GM21529 (cell line): Measurements from ENCODE around the gene CYTH1.

Experiments used
- ATAC-seq: cut with Tn5 transposase; IDR thresholded peaks from one replicate; pipeline ENCODE4 v1.9.1; 2021; ENCODE audit not compliant: unreplicated experiment

CYTH1 gene

DNA sequence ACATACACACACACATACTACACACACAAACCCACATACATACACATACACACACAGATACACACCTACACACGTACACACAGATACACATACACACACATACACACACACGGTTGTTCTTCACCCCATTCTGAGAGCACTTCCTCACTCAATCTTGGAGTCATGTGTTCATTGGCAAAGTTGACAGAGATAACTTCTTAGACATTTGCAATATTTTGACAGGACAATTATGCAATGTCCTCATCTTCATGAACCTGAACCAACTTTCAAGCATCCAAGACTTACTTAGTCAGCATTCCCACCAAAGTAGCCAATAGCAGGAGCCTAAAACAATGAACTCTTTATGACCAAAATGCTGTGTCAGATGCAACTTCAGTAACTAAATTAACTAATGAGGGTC is 127.7 kb downstream of the CYTH1 start:
- ATAC-seq, result no peak

DNA sequence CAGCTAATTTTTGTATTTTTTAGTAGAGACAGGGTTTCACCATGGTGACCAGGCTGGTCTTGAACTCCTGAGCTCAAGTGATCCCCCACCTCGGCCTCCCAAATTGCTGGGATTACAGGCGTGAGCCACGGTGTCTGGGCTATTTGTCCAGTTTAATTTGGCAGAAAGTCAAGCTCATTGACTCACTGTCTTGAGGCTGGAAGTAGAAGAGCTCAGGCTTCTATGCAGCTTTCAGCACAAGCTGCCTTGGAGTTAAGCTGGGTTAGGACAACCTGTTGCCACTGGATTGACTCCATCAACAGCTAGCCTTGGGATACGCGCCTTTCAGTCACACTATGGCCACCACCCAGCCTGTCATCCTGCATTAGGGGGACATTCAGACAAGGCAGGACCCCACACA is 128.7 kb downstream of the CYTH1 start:
- no peak for ATAC-seq

DNA sequence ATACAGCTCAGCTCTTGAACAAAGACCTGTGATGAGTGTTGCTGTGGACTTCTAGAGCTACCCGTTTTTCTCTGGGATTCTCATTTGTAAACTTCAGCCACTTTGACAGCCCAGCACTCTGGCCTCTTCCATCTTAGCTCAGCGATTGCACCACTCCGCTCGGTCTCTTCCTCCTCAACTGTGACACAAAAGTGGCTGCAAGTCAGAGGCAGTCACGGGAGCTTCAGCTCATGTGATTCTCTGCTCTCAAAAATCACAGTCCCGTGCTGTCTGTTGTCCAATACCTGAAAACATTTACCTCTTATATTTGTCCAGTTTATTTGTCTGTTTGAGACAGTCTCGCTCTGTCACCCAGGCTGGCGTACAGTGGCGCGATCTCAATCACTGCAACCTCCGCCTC is 129.2 kb downstream of the CYTH1 start:
- ATAC-seq, result no peak

DNA sequence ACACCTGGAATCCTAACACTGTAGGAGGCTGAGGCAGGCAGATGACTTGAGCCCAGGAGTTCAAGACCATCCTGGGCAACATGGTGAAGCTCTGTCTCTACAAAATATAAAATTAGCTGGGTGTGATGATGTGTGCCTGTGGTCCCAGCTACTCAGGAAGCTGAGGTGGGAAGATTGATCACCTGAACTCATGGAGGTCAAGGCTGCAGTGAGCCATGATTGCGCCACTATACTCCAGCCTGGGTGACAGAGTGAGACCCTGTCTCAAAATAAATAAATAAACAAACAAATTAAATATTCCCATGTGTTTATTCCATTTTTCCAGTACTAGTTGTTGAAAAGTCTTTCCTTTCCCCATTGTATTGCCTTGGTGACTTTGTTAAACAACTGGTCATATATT is 130.0 kb downstream of the CYTH1 start:
- no peak for ATAC-seq

DNA sequence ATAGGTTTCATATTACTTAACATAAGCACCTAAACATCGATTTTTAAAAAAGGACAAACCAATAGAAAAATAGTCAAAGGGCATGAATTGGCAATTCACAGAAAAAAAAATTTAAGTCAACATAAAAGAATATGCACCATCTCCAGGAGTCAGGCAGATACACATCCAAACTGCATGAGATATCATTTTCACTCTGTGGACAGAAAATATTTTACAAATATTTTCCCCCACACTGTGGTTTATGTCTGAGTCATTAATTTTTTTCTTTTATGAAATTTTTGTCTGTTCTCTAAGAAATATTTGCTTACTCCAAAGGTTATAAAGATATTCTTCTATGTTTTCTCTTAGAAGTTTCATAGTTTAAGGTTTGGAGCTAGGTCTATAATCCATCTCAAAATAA is 130.5 kb downstream of the CYTH1 start:
- ATAC-seq, result no peak

DNA sequence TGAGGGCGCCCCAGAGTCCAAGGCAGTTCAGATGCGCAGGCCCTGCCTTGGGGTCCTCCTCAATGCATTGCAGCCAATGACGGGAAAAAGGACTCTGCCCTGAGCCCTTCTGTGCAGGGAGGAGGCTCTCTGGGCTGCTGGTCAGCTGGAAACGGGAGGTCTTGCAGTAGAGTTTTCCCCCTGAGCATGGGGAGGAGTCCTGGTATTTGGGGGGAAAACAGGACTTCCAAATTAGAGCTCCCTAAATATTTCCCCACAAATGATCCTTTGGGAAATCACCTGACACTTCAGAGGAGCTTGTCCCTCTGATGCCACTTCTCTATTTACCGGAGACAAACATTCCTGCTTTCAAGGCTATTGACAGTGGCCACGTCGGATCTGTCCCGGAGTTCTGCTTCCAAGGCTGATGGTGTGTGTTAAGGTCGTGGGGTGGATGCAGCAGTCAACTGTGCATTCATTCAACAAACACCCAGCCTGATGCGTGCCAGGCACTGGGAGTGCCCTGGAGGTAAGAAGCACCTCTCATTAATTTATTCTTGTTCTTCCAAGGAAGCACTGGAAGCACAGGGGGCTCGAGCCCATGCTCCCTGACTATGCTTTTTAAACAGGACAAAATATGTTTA is 131.9 kb downstream of the CYTH1 start:
- ATAC-seq, result no peak

DNA sequence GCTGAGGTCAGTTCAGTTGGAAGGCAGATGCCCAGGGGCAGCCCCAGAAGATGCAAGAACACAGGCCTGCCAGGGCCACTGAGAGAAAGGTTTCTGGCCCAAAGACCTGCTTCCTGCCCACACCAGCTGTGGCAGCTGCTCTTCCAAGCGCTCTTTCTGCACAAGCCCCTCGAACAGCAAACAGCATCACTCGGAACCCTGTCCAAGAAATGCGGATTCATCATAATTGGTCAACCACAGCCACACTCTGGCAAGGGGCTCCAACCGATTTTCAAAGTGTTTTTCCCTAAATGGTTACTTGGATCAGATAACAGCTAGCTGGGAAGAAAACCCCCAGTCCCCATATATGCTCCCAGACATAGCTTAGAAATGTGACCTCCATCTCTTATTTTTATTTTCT is 133.8 kb downstream of the CYTH1 start:
- no peak for ATAC-seq

DNA sequence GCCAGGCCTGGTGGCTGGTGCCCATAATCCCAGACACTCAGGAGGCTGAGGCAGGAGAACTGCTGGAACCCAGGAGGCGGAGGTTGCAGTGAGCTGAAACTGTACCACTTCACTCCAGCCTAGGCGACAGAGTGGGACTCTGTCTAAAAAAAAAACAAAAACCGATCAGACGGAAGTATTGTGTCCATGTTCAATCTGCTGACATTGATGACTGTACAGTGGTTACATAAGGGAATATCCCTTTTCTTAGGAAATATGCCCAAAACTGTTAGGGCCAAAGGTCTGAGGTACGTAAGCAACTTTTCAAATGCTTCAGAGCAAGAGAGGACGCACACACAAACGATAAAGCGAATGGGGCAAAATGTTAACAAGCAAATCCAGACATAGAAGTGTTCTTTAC is 135.0 kb downstream of the CYTH1 start:
- ATAC-seq, result no peak

DNA sequence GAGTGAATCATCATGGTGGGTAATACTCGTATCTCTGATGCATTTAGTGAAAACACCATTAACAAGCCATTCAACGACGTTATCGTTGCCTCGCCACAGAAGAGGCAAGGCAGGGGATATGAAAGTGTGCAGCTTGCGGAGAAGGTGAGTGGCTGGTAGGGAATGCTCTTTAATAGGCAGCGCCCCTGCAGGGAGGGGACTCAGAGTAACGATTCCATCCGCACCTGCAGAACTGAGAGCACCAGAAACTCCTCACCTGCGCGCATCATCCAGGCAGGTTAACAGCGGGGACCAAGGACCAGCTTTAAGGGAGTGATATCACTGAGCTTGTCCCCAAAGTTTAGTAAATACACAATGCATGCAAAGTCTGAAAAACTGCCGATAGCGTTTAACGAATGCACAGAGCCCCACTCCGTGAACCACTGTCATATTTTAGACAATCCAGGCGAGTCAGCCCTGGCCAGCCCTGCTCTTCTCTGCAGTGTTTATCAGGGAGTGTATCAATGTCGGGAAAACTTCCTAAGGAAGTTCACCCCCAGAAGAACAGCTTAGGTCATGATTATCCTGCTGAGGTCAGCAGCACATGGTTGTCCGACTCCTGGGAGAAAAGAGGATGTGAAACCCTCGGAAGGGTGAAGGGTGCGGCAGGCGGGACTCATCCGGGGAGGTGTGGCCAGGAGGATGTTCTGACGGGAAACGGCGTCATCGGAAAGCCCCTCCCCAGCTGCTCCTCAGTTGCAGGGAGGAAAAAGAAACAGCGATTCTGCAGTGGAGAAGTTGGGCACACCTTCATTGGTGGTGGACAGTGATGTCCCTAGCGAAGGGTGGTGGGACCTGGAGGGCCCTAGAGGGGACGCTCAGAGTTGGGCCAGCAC is 136.4 kb downstream of the CYTH1 start:
- ATAC-seq, result peak; percentile 70

DNA sequence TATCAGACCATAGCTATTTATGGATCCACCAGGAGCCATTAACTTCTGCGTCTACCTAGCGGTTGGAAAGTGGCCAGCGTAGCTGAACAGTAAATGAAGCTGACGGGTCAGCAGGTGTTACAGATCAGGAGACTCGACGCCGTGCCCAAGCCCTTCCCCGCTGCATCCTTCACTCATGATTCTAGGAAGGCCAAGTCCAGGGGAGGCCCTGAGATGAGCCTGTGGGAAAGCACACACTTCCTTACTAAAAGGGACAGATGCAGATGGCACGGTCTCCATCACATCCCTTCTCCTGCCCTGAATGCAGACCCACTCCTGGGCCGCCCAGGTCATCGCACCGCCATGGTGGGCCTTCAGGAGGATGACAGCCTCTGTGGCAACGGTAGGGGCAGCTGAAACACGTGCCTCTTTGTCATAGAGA is 137.1 kb downstream of the CYTH1 start:
- ATAC-seq, result no peak

DNA sequence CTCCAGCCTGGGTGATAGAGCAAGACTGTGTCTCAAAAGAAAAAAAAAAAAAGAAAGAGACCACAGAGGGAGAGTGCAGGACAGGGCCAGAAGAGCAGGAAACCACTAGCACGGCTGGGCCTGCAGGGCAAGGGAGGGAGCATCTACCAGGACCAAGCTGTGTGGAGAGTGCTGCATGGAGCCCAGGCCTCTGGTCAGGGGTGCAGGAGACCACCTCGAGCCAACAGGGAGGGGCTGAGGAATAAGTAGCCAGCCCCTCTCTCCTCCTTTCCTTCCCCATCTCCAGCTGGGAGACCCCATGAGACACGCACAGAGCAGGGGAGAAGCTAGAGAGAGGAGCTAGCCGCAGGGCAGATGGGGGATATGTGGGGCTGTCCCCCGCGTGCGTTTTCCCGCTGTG is 137.8 kb downstream of the CYTH1 start:
- no peak for ATAC-seq

DNA sequence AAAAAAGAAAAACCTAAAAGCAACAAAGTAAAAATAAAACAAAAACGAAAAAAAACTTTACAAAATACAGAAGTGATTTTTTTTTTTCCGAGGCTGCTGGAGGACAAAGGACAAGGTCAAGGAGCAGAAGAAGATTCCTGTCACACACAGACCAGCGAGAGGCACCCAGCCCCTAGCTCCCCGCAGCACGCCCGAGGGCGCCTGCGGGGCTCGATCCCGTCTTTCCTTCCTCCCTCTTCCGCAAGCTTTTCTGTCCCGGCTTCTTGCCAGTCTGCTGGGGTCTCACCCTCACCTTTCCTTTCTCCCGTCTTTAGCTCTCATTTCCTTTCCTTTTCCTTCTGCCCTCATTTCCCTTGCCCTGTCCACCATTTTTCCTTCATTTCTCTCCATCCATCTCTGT is 138.7 kb downstream of the CYTH1 start:
- no peak for ATAC-seq

DNA sequence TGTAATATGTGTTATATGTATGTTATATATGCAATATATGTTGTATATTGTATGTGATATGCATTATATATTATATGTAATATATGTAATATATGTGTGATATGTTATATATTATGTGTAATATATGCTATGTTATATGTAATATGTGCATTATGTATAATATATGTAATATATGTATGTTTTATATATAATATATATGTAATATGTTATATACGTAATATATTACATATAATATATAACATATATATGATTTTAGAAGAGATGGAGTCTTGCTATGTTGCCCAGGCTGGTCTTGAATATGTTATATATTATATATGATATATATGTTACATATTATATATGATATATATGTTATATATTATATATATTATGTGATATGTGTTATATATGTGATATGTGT is 139.4 kb downstream of the CYTH1 start:
- ATAC-seq, result no peak

DNA sequence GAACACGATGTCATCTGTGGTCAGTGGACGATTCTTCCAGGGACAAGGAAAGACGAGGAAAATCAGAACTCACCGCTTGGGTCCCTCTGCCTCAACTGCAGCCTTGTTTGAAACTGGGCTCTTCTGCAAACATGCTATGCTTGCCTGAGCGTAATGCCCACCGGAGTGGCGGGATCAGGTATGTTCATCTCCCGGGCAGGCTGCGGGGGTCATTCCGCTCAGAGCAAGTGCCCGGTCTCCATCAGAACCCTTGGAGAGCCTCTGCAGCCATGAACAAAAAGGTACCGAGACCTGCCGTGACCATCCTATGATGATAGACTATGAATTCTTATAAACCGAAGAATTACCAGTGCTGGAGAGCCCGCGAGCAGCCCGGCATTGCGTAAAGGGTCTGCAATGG is 140.4 kb downstream of the CYTH1 start:
- ATAC-seq, result no peak

DNA sequence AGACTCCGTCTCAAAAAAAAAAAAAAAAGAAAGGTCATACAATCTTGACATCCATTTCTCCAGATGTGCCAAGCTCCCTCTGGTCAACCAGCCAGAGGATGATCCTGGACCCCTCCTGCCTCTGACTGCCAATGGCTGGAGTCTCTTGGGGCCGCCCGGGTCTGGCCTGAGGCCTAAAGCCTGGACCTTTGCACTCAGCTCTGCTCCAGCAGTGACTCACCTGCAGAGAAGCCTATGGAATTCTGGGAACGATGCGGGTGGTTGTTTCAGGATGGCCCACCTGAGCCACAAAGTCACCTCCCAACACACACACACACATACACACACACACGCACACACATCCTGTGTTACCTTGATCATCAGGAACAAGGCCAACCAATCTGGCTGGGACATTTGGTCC is 140.8 kb downstream of the CYTH1 start:
- ATAC-seq, result no peak

DNA sequence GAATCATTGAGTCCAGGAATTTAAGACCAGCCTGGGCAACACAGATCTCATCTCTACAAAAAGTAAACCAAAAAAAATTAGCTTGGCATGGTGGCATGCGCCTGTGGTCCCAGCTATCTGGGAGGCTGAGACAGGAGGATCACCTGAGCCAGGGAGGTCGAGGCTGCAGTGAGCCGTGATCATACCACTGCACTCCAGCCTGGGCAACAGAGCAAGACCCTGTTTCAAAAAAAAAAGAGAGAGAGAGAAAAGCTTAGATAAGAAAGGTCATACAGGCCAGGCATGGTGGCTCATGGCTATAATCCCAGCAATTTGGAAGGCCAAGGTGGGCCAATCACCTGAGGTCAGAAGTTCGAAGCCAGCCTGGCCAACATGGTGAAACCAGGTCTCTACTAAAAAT is 141.4 kb downstream of the CYTH1 start:
- no peak for ATAC-seq

DNA sequence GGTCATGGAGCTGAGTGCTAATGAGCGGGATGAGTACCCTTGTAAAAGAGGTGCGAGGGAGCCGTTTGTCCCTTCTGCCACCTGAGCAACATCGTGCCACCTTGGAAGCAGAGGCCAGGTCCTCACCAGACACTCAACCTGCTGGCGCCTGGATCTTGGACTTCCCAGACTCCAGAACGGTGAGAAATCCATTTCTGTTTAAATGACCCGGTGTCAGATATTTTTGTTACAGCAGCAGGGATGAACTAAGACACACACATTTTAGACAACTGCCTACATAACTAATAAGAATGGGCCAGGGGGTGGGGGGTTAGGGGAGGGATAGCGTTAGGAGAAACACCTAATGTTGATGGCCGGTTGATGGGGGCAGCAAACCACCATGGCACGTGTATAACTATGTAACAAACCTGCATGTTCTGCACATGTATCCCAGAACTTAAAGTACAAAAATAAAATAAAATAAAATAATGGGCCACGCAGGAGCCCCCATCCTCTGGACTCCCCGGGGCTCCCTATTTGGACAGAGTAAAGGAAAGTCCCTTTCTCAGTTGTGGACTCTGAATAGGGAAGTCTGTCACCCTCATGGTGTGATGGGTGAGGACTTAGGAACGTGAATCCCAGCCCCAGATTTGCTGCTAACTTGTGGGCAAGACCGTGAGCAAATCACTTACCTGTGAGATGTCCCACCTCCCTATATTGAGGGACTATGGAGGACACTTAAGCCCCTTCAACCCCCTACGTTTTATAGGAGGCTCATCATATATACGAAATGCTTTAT is 144.2 kb downstream of the CYTH1 start:
- no peak for ATAC-seq

DNA sequence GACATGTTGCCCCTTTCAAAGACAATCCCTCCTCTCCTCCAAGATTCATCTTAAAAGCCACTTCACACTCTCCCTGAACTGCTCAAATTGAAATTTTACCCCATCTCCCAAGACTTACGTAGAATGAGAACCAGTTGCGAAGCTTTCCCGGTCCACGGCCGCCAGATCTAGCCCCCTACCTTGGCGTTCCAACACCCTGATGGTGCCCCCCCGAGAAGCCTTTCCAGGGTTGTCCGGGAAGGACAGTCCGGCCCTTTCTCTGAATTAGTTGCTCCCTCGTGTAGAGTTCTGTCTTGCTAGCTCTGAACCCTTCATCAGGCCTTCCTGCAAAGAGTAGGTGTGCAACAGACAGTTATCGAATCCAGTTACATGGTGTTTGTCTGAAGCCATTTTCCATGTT is 144.9 kb downstream of the CYTH1 start:
- no peak for ATAC-seq

DNA sequence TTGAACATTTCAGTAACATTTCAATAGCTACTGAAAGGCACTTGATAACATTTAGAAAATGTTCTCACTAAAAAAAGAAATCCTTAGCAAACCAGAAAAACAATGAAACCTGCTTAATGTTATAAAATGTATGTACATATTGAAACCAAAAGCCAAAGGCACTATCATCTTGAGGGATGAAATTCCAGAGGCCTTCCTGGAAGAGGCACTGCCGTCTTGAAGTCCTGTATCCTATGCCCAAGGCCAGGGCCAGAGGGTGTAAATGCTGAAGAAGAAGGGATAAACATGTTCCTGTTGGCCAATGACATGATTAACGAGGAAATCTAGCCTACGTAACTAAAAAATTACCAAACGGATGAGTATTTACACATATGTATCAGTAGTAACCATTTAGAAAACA is 147.9 kb downstream of the CYTH1 start:
- no peak for ATAC-seq

DNA sequence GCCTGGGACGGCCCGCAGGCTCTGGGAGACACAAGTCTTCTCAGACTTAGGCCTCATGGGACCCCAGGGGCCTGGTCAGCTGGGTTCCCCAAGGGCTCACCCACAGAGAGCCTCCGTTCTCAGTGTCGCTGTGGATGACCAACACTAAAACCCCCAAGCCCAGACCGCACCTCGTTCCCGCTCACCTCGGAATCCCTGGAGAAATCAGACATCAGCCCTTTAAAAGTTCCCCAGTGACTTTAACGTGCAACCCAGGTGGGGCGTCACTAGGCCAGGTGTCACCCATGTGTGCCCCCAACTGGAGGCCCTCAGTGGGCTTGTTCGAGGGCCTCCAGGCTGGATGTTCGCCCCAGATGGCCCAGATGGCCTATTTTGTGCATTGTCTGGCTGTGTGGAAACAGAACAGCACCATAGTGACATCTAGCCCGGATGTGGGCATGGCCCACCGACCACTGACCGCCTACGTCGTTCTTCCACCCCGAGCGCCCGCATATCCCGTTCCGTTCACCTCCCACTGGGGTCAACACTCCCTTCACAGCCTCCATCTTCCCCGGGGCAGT is 152.6 kb downstream of the CYTH1 start:
- ATAC-seq, result no peak

DNA sequence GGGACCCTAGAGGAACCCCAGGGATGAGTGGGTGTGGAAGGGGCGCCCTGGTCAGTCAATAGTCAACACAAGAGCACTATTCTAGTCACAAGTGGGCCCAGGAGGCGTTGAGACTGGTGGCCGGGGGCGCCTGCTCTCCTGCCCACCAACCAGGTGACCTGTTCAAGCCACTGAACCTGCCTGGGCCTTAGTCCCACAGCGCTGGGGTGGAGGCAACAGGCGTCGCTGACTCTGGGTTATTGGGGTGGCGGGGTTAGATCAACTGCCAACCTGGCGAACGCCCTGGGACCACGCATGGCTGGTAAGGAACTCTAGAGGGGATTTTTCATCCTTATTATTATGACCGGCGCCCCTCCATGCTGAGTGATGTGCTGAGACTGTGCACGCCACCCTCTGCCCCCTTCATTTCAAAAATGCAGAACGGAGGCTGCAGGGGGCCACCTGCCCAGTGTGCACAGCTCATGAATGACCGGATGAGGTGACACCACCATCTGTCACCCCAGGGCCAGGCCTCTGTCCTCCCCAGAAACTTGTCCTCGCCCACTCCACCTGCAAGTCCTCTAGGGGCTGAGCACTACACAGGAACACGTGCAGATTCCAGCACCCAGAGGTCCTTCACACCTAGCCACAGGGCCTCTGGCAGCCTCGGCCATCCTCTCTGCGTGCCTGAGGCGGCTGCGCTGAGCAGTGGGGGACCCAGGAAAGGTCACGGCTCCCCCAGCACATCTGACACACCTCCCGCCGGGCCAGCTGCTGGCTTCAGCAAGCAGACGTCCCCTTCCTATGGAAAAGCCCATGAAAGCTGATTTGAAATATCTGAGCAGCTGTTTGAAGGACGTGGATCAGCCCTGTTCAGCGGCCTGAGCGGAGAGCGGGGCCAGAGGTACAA is 153.3 kb downstream of the CYTH1 start:
- no peak for ATAC-seq
